OCI-LY1 (cell line): Measurements from ENCODE around the gene MARK4.

Experiments used
- H2AFZ ChIP-seq: fragments of 200-600 bp; sonication (generic), shearing (Covaris generic); 2 replicates; pipeline ENCODE4 v1.6.0; 2014; ENCODE audit warnings: antibody characterized with exemption, mild to moderate bottlenecking, low read length
- H3F3A ChIP-seq: fragments of 200-600 bp; sonication (generic), shearing (Covaris generic); 2 replicates; pipeline ENCODE4 v1.6.0; 2014; ENCODE audit warnings: mild to moderate bottlenecking, antibody characterized with exemption, low read length, moderate library complexity; ENCODE audit not compliant: insufficient read depth
- H3K27ac ChIP-seq: fragments of 200-600 bp; sonication (generic); 2 replicates; pipeline ENCODE4 v1.5.1; 2014; ENCODE audit warnings: low read length, mixed run types, mild to moderate bottlenecking, low read depth; ENCODE audit not compliant: poor library complexity, severe bottlenecking
- H3K27me3 ChIP-seq: fragments of 200-600 bp; sonication (generic); 2 replicates; pipeline ENCODE4 v1.6.0; 2014; ENCODE audit warnings: antibody characterized with exemption, mild to moderate bottlenecking, low read length, moderate library complexity; ENCODE audit not compliant: insufficient read depth
- H3K36me3 ChIP-seq: fragments of 200-600 bp; sonication (generic); 2 replicates; pipeline ENCODE4 v1.6.1; 2014; ENCODE audit warnings: mild to moderate bottlenecking, antibody characterized with exemption, low read length, moderate library complexity, mixed read lengths; ENCODE audit not compliant: insufficient read depth
- H3K4me1 ChIP-seq: fragments of 200-600 bp; sonication (generic); 2 replicates; pipeline ENCODE4 v1.5.1; 2014; ENCODE audit warnings: mild to moderate bottlenecking, low read length, moderate library complexity; ENCODE audit not compliant: insufficient read depth, severe bottlenecking
- H3K4me2 ChIP-seq: fragments of 200-600 bp; sonication (generic), shearing (Covaris generic); 2 replicates; pipeline ENCODE4 v1.6.1; 2014; ENCODE audit warnings: low read length
- H3K4me3 ChIP-seq: fragments of 200-600 bp; sonication (generic); 2 replicates; pipeline ENCODE4 v1.5.1; 2014; ENCODE audit warnings: low read length, low read depth, mild to moderate bottlenecking, mixed read lengths; ENCODE audit not compliant: poor library complexity, severe bottlenecking
- H3K79me2 ChIP-seq: fragments of 200-600 bp; shearing (Covaris generic); 2 replicates; pipeline ENCODE4 v1.6.1; 2016; ENCODE audit warnings: mixed run types, low read length, mixed read lengths; ENCODE audit not compliant: insufficient read depth
- H3K9ac ChIP-seq: fragments of 200-600 bp; sonication (generic), shearing (Covaris generic); 2 replicates; pipeline ENCODE4 v1.6.1; 2014; ENCODE audit warnings: mild to moderate bottlenecking, low read length, mixed read lengths
- H3K9me2 ChIP-seq: fragments of 200-600 bp; sonication (generic), shearing (Covaris generic); 2 replicates; pipeline ENCODE4 v1.6.1; 2014; ENCODE audit warnings: low read depth, mild to moderate bottlenecking, low read length, mixed read lengths
- H3K9me3 ChIP-seq: fragments of 200-600 bp; shearing (Covaris generic); 2 replicates; pipeline ENCODE4 v1.6.1; 2014; ENCODE audit warnings: low read length, mixed read lengths
- H4K20me1 ChIP-seq: fragments of 200-600 bp; sonication (generic), shearing (Covaris generic); 2 replicates; pipeline ENCODE4 v1.6.0; 2016; ENCODE audit warnings: mild to moderate bottlenecking, low read length; ENCODE audit not compliant: insufficient read depth
- EZH2 ChIP-seq: fragments of 200-600 bp; sonication (generic), shearing (Covaris generic); IDR thresholded peaks from 2 replicates; pipeline ENCODE4 v1.8.0; 2017; ENCODE audit warnings: borderline replicate concordance, mixed run types, mild to moderate bottlenecking, antibody characterized with exemption, low read length, moderate library complexity, mixed read lengths
- TF ChIP-seq, protein P1 (sequence below): fragments of 200-600 bp; sonication (generic), shearing (Covaris generic); IDR thresholded peaks from 2 replicates; pipeline ENCODE4 v1.5.1; 2017; ENCODE audit warnings: mild to moderate bottlenecking, antibody characterized with exemption, low read length, moderate library complexity, mixed read lengths

The MARK4 gene

DNA sequence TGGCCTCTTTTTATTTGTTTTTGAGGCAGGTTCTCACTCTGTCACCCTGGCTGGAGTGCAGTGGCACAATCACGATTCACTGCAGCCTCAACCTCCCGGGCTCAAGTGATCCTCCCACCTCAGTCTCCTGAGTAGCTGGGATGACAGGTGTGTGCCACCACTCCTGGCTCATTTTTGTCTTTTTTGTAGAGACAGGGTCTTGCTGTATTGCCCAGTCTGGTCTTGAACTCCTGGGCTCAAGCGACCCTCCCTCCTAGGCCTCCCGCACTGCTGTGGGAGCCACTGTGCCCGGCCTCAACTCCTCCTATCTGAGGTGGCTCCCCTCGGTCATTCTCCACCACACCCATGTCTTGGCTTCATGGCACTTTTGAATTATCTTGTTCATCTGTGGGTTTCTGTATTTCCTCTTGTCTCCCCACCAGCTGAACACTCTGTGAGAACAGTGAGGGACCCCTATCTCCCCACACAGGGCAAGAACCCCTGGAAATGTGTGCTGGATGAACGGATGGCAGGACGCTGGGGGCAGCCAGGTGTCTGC, 63.7 kb downstream of the MARK4 start:
- Histone ChIP-seq H3K9me2 (no peaks in the 10 kb centered on the region), H3F3A (no peaks in the 10 kb centered on the region), H2AFZ (no peak overlapping the region), H3K79me2 (no peaks in the 10 kb centered on the region), H3K9ac (no peak overlapping the region), H3K27me3 (peaks cover 2% of the 10 kb centered on the region; the same call in 1 of the 2 replicates), H3K4me1 (peaks cover 9% of the 10 kb centered on the region), H3K27ac (no peak overlapping the region), H3K9me3 (no peaks in the 10 kb centered on the region), H4K20me1 (no peaks in the 10 kb centered on the region), H3K4me2 (no peak overlapping the region), H3K36me3 (no peaks in the 10 kb centered on the region), H3K4me3 (no peak overlapping the region)
- TF ChIP-seq, protein P1, sequence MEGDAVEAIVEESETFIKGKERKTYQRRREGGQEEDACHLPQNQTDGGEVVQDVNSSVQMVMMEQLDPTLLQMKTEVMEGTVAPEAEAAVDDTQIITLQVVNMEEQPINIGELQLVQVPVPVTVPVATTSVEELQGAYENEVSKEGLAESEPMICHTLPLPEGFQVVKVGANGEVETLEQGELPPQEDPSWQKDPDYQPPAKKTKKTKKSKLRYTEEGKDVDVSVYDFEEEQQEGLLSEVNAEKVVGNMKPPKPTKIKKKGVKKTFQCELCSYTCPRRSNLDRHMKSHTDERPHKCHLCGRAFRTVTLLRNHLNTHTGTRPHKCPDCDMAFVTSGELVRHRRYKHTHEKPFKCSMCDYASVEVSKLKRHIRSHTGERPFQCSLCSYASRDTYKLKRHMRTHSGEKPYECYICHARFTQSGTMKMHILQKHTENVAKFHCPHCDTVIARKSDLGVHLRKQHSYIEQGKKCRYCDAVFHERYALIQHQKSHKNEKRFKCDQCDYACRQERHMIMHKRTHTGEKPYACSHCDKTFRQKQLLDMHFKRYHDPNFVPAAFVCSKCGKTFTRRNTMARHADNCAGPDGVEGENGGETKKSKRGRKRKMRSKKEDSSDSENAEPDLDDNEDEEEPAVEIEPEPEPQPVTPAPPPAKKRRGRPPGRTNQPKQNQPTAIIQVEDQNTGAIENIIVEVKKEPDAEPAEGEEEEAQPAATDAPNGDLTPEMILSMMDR: no peak

DNA sequence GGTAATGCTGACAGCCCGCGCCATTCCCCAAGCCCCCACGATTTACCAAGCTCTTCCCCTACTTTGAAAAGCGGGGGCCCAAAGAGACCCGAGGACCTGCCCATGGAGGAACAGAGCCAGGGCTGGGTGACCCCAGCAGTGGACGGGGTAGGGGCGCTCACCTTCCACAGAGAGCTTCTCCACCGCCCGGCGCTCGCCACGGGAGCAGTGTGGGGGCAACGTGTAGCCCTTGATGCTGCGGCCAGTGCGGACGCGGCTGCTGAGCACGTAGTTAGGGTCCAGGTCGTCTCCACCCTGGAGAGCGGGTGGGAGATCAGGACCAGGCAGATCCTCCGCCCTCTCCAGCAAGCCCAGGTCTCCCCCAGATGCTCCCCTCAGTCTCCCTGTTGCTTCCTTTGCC, 64.2 kb downstream of the MARK4 start:
- Histone ChIP-seq H3K4me2 (no peak overlapping the region), H3K79me2 (no peaks in the 10 kb centered on the region), H3K9me2 (no peaks in the 10 kb centered on the region), H3K4me3 (no peak overlapping the region), H4K20me1 (no peaks in the 10 kb centered on the region), H3K36me3 (no peaks in the 10 kb centered on the region), H3F3A (no peaks in the 10 kb centered on the region), H3K9ac (no peak overlapping the region), H3K27me3 (peaks cover 2% of the 10 kb centered on the region; the same call in 1 of the 2 replicates), H2AFZ (no peak overlapping the region), H3K9me3 (no peaks in the 10 kb centered on the region), H3K27ac (no peak overlapping the region), H3K4me1 (peaks cover 9% of the 10 kb centered on the region)
- TF ChIP-seq EZH2: no peak
- TF ChIP-seq, protein P1: no peak

DNA sequence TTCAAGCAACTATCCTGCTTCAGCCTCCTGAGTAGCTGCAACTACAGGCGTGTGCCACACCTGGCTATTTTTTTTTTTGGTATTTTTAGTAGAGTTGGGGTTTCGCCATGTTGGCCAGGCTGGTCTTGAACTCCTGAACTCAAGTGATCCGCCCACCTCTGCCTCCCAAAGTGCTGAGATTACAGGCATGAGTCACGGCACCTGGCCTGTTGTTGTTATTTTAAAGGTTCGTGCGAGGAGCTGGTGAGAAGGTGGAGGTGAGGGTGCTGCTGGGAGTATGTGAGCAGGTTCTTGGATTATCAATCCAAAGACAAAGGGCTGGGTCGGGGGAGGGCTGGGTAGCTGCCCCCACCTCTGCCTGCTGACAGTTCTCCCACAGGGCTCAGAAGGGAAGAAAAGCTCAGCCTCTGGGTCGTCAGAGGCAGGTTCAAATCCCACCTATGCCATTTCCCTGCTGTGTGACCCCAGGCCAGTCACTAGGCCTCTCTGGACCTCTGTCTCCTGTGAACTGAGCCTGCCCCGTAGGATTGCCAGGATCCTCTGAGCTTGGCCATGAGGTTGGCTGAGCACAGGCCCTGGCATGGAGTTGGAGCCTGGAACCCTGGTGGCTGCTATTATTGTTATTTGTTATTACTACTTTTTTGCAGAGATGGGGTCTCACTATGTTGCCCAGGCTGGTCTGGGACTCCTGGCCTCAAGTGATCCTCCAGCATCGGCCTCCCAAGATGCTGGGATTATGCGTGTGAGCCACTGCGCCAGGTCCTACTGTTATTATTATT, 70.1 kb downstream of the MARK4 start:
- H3K27me3 ChIP-seq: peaks cover 9% of the 10 kb centered on the region; the same call in 1 of the 2 replicates
- H3K79me2 ChIP-seq: no peaks in the 10 kb centered on the region

More for the DNA sequence above, 70.1 kb downstream of the MARK4 start:
- Histone ChIP-seq H3K9ac (no peak overlapping the region), H3K9me2 (no peaks in the 10 kb centered on the region), H3K4me1 (peaks cover 6% of the 10 kb centered on the region), H2AFZ (no peak overlapping the region), H3K36me3 (no peaks in the 10 kb centered on the region), H3K4me2 (no peak overlapping the region), H3F3A (no peaks in the 10 kb centered on the region), H3K9me3 (no peaks in the 10 kb centered on the region), H4K20me1 (no peaks in the 10 kb centered on the region), H3K4me3 (no peak overlapping the region), H3K27ac (no peak overlapping the region)
- TF ChIP-seq, protein P1: no peak
